Measurements from ENCODE around the gene BTNL9.
"Not testable (repeated sequence)": the region's sequence is repeated elsewhere in the genome, so short reads cannot be mapped to it uniquely, and the experiment has no call there.

Gene BTNL9

GRCh38 chr5:181039931-181040630 is at the start of gene BTNL9:
BTNL9 (plus strand) TSS chr5:181040266; CDS start chr5:181045490, 5,224 bp downstream.
- FAIRE-seq (no peak), DNase-seq (ENCODE audit: insufficient read length, low spot score) (no peak)

GRCh38 chr5:180990882-180991242 is 49.2 kb upstream of the BTNL9 start:
- DNase-seq (ENCODE audit: insufficient read length, low spot score) (no peak), FAIRE-seq (no peak)

- no peak for FAIRE-seq
Observed at GRCh38 chr5:181001947-181002346, 38.1 kb upstream of the BTNL9 start.

GRCh38 chr5:181005791-181006190 is 34.3 kb upstream of the BTNL9 start:
- FAIRE-seq (no peak), DNase-seq (ENCODE audit: insufficient read length, low spot score) (no peak)

More at GRCh38 chr5:181001947-181002346, 38.1 kb upstream of the BTNL9 start:
- DNase-seq (ENCODE audit: insufficient read length, low spot score), result no peak

GRCh38 chr5:181008136-181008535 is 31.9 kb upstream of the BTNL9 start:
- FAIRE-seq, result no peak

GRCh38 chr5:181010018-181010417 is 30.0 kb upstream of the BTNL9 start:
- FAIRE-seq; DNase-seq (ENCODE audit: insufficient read length, low spot score): not testable (repeated sequence)

More at GRCh38 chr5:181008136-181008535, 31.9 kb upstream of the BTNL9 start:
- no peak for DNase-seq (ENCODE audit: insufficient read length, low spot score)

GRCh38 chr5:181014654-181015053 is 25.4 kb upstream of the BTNL9 start:
- DNase-seq (ENCODE audit: insufficient read length, low spot score); FAIRE-seq: not testable (repeated sequence)

GRCh38 chr5:181017448-181017847 is 22.6 kb upstream of the BTNL9 start:
- FAIRE-seq; DNase-seq (ENCODE audit: insufficient read length, low spot score): not testable (repeated sequence)

GRCh38 chr5:181020688-181021087 is 19.4 kb upstream of the BTNL9 start:
- no peak for DNase-seq (ENCODE audit: insufficient read length, low spot score)
- no peak for FAIRE-seq

GRCh38 chr5:181024245-181025064 is 15.6 kb upstream of the BTNL9 start:
- FAIRE-seq (no peak), DNase-seq (ENCODE audit: insufficient read length, low spot score) (no peak)

GRCh38 chr5:181027452-181028031 is 12.5 kb upstream of the BTNL9 start:
- DNase-seq (ENCODE audit: insufficient read length, low spot score), result no peak
- FAIRE-seq, result no peak

- DNase-seq (ENCODE audit: insufficient read length, low spot score) (no peak), FAIRE-seq (no peak)
Observed at GRCh38 chr5:181028032-181028819, 11.8 kb upstream of the BTNL9 start.

GRCh38 chr5:181031716-181032115 is 8.3 kb upstream of the BTNL9 start:
- FAIRE-seq (no peak), DNase-seq (ENCODE audit: insufficient read length, low spot score) (no peak)

GRCh38 chr5:181035991-181036815 is 3.9 kb upstream of the BTNL9 start:
- no peak for FAIRE-seq
- no peak for DNase-seq (ENCODE audit: insufficient read length, low spot score)

GRCh38 chr5:181036816-181037364 is 3.2 kb upstream of the BTNL9 start:
- DNase-seq (ENCODE audit: insufficient read length, low spot score) (no peak), FAIRE-seq (no peak)

GRCh38 chr5:181037365-181037861 is 2.7 kb upstream of the BTNL9 start:
- DNase-seq (ENCODE audit: insufficient read length, low spot score), result no peak
- no peak for FAIRE-seq

- no peak for FAIRE-seq
Observed at GRCh38 chr5:181039471-181039870, 595 bp upstream of the BTNL9 start.

GRCh38 chr5:181040631-181040945 is 522 bp downstream of the BTNL9 start:
- FAIRE-seq, result no peak
- no peak for DNase-seq (ENCODE audit: insufficient read length, low spot score)

More at GRCh38 chr5:181039471-181039870, 595 bp upstream of the BTNL9 start:
- DNase-seq (ENCODE audit: insufficient read length, low spot score), result no peak

GRCh38 chr5:181041043-181041442 is 977 bp downstream of the BTNL9 start:
- DNase-seq (ENCODE audit: insufficient read length, low spot score) (no peak), FAIRE-seq (no peak)

All from GM19239 (cell line).